RKO (cell line): ENCODE results near the gene FOXP4.
A peak's percentile ranks its signal among the peaks of the same experiment; 100 is the strongest.

Experiments
- DNase-seq: peaks from one replicate; pipeline ENCODE4 v3.0.0-alpha.2; 2016; ENCODE audit warnings: low spot score

Gene FOXP4

GRCh38 chr6:41545703-41546474 is at the start of gene FOXP4:
TSS of gene FOXP4 (plus strand) at chr6:41546381. CDS start at chr6:41565761, 19,380 bp downstream.
- DNase-seq: peak; percentile 92

GRCh38 chr6:41497573-41497972 is 48.6 kb upstream of the FOXP4 start:
- no peak for DNase-seq

- no peak for DNase-seq
Observed at GRCh38 chr6:41497994-41498393, 48.2 kb upstream of the FOXP4 start.

GRCh38 chr6:41498968-41499599 is 47.1 kb upstream of the FOXP4 start:
- DNase-seq: no peak

GRCh38 chr6:41500561-41500960 is 45.6 kb upstream of the FOXP4 start:
- DNase-seq: no peak

GRCh38 chr6:41502566-41502916 is 43.6 kb upstream of the FOXP4 start:
- DNase-seq: no peak

GRCh38 chr6:41502917-41503671 is 43.1 kb upstream of the FOXP4 start:
- no peak for DNase-seq

GRCh38 chr6:41503827-41504465 is 42.2 kb upstream of the FOXP4 start:
- no peak for DNase-seq

- DNase-seq: no peak
Observed at GRCh38 chr6:41504466-41505121, 41.6 kb upstream of the FOXP4 start.

- no peak for DNase-seq
Observed at GRCh38 chr6:41505122-41506049, 40.8 kb upstream of the FOXP4 start.

- DNase-seq: no peak
Observed at GRCh38 chr6:41508479-41508878, 37.7 kb upstream of the FOXP4 start.

- DNase-seq: no peak
Observed at GRCh38 chr6:41509580-41509979, 36.6 kb upstream of the FOXP4 start.

- no peak for DNase-seq
Observed at GRCh38 chr6:41511443-41512060, 34.6 kb upstream of the FOXP4 start.

- DNase-seq: no peak
Observed at GRCh38 chr6:41512146-41512701, 34.0 kb upstream of the FOXP4 start.

- DNase-seq: no peak
Observed at GRCh38 chr6:41515995-41516394, 30.2 kb upstream of the FOXP4 start.

- DNase-seq: no peak
Observed at GRCh38 chr6:41518118-41518517, 28.1 kb upstream of the FOXP4 start.

GRCh38 chr6:41519305-41519744 is 26.9 kb upstream of the FOXP4 start:
- DNase-seq: no peak

GRCh38 chr6:41519745-41520699 is 26.2 kb upstream of the FOXP4 start:
- no peak for DNase-seq
